ENCODE data around the gene TBC1D22A.
A peak's percentile ranks its signal among the peaks of the same experiment; 100 is the strongest.
"Not testable (repeated sequence)": the region's sequence is repeated elsewhere in the genome, so short reads cannot be mapped to it uniquely, and the experiment has no call there.

TBC1D22A gene, protein sequence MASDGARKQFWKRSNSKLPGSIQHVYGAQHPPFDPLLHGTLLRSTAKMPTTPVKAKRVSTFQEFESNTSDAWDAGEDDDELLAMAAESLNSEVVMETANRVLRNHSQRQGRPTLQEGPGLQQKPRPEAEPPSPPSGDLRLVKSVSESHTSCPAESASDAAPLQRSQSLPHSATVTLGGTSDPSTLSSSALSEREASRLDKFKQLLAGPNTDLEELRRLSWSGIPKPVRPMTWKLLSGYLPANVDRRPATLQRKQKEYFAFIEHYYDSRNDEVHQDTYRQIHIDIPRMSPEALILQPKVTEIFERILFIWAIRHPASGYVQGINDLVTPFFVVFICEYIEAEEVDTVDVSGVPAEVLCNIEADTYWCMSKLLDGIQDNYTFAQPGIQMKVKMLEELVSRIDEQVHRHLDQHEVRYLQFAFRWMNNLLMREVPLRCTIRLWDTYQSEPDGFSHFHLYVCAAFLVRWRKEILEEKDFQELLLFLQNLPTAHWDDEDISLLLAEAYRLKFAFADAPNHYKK

DNA sequence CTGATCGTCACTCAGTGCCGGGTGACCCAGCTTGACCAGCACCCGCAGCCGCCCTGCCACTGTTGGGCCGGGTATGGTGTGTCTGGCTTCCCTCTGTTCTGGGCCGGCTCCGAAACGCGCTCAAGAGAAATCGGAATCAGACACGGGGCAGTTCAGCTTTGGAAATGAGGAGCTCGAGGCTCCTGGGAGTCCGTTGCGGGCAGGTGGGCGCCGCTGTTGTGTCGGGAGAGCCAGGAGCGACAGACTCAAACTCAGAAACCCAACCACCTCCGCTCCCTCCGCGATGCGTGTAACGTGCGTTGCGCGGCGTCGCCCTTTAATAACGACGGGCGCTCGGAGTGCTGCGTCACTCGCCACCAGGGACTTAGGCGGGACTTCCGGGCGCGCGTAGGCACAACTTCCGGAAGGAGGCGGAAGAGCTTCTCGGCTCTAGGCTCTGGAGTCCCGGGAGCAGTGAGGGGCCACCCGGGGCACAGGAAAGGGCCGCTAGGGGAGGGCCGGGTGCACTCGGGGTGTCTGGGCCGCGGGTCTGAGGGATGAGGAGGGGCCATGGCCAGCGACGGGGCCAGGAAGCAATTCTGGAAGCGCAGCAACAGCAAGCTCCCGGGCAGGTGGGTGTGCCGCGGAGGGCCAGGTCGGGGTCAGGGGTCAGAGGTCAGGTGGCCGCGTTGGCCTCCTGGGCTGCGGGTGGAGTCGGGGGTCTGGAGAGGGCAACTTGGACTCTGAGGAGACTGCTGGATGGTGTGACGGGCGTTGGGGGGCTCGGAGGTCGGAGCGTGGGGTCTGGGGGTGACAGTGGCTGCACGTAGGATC, at the start of gene TBC1D22A:
Gene TBC1D22A, plus strand, starts transcription at position 413 of the 813 bp plus-strand sequence. Its CDS starts 137 bp downstream, at position 550.
- peak; percentile 93 for DNase-seq (ENCODE audit: low spot score)

DNA sequence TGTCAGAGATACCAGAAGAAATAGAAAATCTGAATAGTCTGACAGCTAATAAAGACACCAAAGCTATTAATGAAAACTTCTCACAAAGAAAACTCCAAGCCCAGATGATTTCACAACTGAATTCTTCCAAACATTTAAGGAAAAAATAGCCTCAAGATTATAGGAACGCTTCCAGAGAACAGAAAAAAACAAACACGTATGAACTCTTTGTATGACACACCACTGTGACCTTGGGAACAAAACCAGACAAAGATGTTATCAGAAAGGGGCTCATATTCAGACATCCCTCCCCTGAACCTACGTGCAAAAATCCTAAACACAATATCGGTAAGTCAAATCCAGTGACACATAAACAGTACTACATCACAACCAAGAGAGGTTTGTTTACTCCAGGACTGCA, 47.9 kb upstream of the TBC1D22A start:
- DNase-seq (ENCODE audit: low spot score) = no peak

DNA sequence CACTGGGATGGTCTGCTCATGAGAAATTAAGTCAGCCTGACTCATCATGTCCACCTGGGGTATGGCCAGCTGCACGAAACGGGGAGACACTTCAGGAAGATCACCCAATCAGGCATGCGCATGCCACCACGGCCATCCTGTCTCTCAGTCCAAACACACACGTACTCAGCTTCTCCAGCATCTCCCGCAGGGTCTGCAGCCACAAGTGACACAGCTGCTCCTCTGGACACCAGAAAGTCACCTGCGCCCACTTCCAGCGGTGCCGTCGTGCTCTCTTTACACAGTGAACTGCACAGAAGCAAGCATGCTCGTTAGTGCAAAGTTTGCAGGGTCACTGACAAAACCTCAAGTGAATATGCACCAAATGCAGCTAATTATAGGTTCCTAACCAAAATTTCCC, 42.5 kb upstream of the TBC1D22A start:
- DNase-seq (ENCODE audit: low spot score) = no peak

DNA sequence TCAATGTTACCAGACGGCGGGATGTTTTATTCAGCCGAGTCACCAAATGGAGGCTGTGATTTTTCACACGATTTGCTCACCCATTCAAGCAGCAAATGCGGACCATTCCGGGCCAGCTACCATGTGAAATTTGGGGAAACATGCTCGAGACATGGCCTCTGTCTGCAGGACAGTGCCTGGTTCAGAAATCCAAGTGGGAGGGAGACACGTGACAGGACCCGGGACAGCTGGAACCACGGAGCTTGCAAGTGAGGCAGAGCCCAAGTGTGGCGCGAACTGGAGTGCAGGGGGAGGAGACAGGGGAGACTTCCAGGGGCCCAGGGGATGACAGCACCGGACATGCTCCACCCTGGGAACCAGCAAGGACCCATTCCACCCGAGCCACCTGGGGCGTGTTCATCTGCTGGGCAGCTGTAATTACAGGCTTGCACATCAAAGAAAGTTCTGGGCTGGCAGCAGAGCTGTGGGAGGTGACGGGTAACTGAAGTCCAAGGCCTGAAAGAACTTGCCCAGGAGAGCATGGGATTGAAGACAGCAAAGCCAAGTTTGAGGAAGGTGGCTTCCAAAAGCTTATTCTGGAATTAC, 40.9 kb upstream of the TBC1D22A start:
- DNase-seq (ENCODE audit: low spot score) = no peak

DNA sequence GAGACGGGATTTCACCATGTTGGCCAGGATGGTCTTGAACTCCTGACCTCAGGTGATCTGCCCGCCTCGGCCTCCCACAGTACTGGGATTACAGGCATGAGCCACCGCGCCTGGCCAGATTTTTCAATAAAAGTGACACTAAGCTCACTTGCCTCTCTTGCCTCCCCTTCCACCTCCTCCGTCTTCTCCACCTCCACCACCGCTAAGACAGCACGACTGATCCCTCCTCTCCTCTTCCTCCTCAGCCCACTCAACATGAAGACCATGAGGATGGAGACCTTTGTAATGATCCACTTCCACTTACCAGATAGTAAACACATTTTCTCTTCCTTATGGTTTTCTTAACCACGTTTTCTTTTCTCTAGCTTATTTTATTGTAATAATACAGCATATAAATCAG, 38.6 kb upstream of the TBC1D22A start:
- no peak for DNase-seq (ENCODE audit: low spot score)

DNA sequence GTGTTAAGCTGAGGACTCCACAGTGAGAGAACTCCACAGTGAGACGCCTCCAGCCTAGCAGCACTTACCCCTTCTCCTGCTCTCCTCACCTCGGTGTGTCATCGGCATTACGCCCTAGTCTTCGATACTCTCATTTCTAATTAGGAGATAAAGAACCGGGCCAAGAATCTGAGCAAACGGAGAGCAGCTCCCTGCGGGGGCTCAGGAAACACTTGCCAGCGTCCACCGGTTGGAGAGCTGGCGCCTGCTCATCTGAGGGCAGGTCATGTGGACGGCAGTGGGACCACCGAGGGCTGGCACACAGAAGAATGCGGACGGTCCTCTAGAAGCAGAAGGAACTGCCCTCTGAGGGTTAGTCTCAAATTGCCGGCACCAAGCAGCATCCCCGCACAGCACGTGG, 37.4 kb upstream of the TBC1D22A start:
- no peak for DNase-seq (ENCODE audit: low spot score)

DNA sequence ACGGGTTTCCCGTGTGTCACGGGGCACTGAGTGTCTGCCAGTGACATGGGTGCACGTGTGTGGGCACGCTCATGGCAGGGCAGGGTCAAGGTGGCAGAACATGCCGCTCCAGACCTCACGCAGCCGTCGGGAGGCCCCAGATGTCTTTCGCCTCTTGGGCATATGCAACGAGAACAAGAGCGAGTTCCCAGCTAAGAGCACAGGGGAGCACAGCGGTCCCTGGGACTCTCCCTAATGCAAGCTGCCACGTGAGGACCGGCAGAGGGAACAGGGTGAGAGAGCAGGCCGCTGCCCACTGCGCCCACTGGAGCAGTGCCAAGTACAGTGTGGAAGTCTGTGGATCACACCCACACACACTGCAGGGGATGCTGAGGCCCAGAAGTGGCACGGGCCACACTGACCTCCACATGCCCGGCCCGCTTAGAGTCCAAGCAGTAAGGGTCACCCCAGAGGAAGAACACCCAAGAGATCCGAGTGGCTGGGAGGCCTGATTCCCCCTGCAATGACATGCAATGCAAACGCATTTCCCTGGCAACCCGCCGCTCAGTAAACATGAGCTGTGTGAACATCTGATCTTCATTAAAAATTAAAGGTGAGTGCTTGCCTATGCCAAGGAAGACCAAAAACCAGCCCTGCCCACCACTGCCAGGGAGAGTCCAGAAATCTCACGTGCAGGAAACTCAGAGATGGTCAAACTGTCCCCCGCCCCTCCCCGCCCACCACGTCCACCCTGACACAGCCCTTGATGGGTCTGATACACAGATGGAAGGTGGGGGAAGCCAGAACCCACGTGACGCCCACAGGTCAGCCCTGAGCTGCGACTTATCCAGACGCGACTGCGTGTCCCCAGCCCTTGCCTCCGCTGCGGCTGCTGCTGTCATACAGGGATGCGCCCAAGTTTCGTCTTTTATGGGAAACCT, 36.1 kb upstream of the TBC1D22A start:
- DNase-seq (ENCODE audit: low spot score) = no peak

DNA sequence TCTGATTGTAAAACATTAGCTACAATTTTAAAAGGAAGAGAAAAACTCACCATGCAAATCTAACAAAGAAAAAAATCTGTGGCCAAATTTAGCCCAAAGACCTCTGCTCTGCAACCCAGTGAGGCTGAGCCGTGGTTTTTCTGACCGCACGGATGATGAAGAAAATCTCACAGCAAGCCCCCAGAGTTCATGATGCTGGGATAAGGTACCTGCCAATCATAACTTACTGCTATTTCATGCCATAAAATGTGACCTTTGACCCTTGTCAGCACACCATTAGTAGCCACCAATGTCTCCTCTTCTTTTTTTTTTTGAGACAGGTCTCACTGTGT, 35.5 kb upstream of the TBC1D22A start:
- no peak for DNase-seq (ENCODE audit: low spot score)

DNA sequence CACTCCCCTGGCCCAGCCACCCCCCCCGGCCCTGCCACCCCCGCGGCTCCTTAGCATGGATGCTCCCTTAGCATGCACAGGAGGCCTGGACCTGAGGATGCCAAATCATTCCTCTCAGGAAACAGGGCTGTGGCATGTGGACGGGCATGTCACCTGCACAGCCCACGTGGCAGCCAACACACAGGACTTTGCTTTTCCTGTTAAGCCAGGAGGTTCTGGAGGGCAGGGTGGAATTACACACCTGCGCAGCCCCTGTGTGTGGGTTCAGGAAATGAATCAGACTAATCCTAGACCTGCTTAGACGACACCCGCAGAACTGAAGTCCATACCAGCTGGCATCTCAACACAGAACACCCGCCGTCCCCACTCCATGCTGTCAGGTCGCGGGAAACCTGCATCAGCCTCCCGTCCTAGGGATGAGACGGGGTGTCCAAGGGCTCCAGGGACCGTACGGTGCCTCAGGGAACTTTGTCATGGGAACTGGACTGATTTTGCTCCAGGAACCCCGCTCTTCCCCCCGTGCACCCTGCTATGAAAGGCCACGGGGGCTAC, 34.6 kb upstream of the TBC1D22A start:
- DNase-seq (ENCODE audit: low spot score) = no peak

DNA sequence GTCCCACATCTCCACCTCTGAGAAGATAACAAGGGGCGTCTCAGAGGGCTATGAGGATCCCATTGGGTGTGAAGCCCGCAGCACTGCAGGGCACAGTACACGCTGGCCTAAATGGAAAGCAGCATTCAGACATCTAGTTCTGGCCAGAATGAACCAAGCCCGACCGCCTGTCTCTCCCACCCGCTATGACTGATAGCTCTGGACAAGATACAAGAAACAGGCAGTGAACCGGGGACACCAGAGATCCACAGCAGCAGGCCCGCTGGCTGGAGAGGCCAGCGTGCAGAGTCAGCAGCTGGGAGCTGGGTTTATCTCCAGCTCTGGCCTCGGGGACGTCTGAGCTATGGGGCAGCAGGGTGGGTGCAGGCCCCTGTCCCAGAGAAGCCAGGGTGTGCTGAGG, 34.0 kb upstream of the TBC1D22A start:
- DNase-seq (ENCODE audit: low spot score) = no peak

DNA sequence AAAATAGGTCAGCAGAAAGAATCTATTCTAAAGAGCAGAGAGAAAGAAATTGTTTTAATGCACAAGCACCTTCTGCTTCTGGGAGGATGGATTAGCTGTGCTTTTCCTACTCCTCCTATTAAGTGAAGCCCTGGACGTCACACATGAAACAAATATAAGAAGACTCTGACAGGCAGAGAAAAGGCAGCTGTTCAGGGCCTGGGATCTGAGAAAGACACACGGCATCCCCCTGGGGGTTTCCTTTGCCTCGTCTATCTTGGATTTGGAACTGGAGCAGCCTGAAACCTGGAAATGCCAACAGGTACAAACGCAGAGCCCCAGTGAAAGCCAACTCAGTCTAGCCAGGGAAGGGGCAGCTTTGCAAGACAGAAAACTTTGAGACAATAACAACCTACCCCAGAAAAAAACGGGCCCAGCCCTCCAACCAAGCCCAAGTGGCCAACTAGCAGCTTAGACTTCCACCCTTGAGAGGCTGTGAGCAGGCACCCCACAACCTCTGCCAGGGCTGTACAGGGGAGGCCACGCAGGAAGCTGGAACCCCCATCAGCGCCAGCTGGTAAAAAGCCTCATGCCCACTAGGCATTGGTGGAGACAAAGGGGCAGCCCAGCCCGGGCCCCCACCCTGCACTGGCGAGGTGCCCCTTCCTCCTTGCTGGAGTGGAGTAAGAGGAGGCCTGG, 31.7 kb upstream of the TBC1D22A start:
- DNase-seq (ENCODE audit: low spot score) = no peak

DNA sequence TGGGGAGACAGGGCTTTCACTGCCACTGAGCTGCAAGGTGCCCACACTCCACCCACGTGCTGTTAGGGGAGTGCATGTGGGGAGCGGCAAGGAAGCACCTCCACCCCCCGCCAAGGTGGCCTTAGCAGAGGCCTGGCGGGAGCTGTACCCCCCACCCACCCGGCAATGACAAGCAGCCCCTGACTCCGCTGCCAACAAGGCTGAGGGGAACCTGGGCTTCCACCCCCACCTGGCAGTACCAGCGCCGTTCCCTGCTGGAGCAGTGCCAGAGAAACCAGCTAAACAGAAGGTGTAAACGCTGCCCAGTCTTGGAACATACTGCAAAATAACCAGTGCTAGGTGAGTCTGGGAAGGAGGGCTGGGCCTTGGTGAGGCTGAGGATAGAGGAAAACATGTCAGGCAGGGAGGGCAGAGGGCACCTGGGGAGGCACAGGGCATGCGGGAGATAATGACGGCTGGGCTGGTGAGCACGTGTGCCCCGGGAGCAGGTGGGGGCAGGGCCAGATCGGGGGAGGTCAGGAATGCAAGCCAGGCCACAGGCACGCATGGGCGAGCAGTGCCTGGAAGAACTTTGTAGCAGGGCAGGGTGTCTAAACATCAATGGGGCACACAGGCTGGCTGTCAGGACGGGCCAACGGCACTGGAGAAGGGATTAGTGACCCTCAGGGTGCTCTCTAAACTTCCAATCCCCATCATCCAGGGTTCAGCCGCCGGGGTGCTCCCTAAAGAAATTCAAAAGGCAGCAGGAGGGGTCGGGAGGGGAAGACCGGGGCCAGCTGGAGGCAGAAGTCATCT, 31.0 kb upstream of the TBC1D22A start:
- DNase-seq (ENCODE audit: low spot score) = no peak

DNA sequence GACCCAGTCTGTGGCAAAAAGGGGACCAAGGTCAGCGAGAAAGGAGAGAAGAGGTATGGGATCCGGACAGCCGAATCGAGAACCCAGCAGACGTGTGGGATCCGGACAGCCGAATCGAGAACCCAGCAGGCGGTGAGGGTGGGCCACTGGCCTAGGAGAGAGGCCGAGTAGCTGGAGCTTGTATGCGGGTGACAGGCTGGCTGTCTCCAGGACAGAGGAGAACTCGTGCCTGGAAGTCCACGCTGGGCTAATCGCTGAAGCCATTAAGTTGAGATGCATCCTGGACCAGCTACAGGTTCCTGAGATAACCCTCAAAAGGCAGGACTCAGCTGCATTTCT, 30.4 kb upstream of the TBC1D22A start:
- DNase-seq (ENCODE audit: low spot score) = no peak

DNA sequence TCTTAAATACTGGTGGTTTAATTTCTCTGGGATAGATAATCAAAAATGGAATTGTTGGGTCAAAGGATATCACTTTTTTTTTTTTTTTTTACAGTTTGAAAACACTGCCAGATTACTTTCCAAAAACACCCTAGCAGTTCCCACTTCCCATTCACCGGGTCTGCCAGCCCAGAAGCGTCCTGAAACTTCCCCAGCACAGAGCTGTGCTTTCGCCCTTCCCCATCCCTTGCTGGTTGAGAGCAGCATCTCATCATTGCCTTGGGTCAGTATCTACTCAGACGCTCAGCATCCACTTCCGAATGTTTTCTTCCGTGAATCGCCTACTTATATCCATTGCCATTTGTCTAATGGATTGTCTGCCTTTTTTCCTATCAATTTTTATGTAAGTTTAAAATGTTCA, 29.9 kb upstream of the TBC1D22A start:
- no peak for DNase-seq (ENCODE audit: low spot score)

DNA sequence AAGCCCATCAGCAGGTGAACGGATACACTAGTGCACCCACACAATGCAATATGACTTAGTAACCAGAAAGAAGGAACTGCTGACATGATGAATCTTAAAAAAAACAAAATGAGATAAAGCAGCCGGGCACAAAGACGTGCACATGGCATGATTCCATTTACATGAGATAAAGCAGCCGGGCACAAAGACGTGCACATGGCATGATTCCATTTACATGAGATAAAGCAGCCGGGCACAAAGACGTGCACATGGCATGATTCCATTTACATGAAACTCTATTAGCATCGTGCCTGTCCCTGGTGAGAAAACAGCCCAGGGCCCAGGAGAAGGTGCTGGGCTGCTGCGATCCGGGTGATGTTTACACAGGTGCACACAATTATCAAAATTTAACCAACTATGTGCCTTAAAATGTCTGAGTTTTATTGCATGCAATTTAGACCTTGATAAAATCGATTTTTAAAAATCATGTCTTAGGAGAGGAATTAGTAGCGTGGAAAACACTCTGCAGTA, 28.2 kb upstream of the TBC1D22A start:
- DNase-seq (ENCODE audit: low spot score) = not testable (repeated sequence)

DNA sequence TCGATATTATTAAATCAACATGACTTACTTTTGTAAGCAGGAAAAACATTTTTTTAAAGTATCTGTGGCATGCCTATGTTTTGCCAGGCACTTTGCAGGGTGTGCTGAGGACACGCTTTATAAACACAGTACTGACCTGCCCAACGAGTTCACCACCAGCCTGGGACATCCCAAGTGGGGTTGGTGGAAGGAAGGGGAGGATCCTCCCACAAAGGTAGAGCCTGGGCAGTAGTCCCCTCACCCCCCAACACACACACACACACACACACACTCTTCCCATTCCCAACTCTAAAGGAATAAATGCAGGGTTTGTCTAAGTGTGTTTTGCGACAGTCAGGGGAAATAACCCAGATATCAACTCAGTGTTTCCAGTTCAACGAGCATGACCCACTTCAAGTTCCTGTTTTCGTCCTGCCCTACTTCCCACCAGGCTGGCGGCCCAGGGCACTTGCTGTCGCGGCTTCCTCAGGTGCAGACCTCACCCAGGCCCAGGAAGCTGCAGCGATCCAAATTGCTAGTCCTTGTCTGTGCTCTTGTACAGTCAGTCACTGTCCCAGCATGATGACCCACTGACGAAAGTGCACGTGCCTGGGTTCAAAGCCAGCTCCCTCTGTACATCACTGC, 27.5 kb upstream of the TBC1D22A start:
- DNase-seq (ENCODE audit: low spot score) = no peak

DNA sequence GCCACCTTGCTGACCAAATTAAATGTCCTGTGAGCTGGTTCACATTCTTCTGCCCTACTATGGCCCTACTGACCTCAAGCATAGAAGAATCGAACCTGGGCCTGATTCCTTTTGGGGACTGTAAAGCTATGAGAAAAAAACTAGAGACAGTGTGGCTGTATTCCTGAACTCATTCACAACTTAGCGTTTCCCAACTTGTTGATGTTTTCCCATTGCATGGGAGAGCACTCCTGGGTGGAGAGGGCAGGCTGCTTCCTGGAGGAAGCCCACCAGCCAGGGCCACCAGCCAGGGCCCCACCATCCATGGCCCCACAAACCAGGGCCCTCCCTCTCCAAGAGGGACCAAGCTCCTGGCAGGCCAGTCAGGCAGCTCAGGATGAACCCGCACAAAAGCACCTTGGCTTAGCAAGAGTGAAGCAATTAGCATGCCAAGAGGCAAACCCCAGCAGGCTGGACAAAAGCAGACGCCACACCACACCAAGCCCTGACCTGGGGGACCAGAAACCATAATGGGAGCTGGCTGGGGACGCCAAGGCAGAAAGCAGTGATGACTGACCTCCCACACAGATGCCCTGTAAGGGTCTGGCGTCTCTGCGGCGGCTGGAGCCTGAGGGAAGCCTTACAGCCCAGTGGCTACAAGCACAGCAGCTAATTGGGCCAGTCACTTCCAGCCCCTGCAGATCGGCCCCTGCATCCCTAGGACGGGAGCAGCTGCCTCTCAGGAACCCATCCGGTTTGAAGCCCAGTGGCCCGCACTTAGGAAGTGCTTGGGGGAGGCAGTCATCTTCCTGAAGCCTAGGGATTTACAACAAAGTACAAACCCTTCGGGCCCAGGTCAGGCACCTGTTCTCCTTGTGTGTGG, 26.5 kb upstream of the TBC1D22A start:
- DNase-seq (ENCODE audit: low spot score) = no peak

DNA sequence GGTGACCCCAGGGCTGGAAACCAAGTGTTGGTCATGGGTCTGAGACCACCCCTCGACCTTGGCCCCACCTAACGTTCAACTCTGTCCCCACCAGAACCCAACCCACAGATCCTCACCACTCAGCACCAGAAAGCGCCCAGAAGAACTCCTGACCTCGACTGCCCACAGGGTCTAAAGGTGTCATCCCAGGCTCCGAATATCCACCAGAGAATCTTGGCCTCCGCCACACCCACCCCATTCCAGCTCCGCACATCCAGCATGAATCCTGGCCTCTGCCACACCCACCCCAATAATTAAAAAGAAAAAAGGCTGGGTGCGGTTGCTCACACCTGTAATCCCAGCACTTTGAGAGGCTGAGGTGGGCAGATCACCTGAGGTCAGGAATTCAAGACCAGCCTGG, 25.7 kb upstream of the TBC1D22A start:
- no peak for DNase-seq (ENCODE audit: low spot score)

Data from putamen (tissue), 1 donor.